Neural progenitor cell (in vitro differentiated cells): ENCODE results near the gene MAFF. TPM values are rescaled to one million over a fixed set of nuclear protein-coding genes. Genes with fewer than 3 reads are reported as not detected.
A peak's percentile ranks its signal among the peaks of the same experiment; 100 is the strongest.

Source experiments
- DNase-seq: peaks from one replicate; pipeline ENCODE4 v3.0.0-alpha.2; 2016; ENCODE audit warnings: low spot score
- H2AFZ ChIP-seq: fragments of 200-600 bp; sonication (generic); replicated peaks from 2 replicates; pipeline ENCODE4 v1.6.1; 2016; ENCODE audit warnings: antibody characterized with exemption
- H3F3A ChIP-seq: fragments of 200-600 bp; sonication (generic); 2 replicates; pipeline ENCODE4 v1.6.1; 2016; ENCODE audit warnings: antibody characterized with exemption, low read depth
- H3K27ac ChIP-seq: fragments of 200-600 bp; sonication (generic); 2 replicates; pipeline ENCODE4 v1.5.1; 2016; ENCODE audit warnings: mild to moderate bottlenecking
- H3K27me3 ChIP-seq: fragments of 200-600 bp; sonication (generic); 2 replicates; pipeline ENCODE4 v1.6.1; 2016; ENCODE audit warnings: mild to moderate bottlenecking, moderate library complexity
- H3K36me3 ChIP-seq: fragments of 200-600 bp; sonication (generic); 2 replicates; pipeline ENCODE4 v1.5.1; 2016
- H3K4me1 ChIP-seq: fragments of 200-600 bp; sonication (generic); 2 replicates; pipeline ENCODE4 v1.6.1; 2016; ENCODE audit warnings: mixed run types
- H3K4me2 ChIP-seq: fragments of 200-600 bp; sonication (generic); 2 replicates; pipeline ENCODE4 v1.6.1; 2016
- H3K4me3 ChIP-seq: fragments of 200-600 bp; sonication (generic); 2 replicates; pipeline ENCODE4 v1.5.1; 2016
- H3K79me2 ChIP-seq: fragments of 200-600 bp; sonication (generic); 2 replicates; pipeline ENCODE4 v1.6.1; 2016; ENCODE audit warnings: low read depth
- H3K9ac ChIP-seq: fragments of 200-600 bp; sonication (generic); 2 replicates; pipeline ENCODE4 v1.6.1; 2016
- H3K9me3 ChIP-seq: fragments of 200-600 bp; sonication (generic); 2 replicates; pipeline ENCODE4 v1.5.1; 2016; ENCODE audit warnings: low read depth
- H4K20me1 ChIP-seq: fragments of 200-600 bp; sonication (generic); 2 replicates; pipeline ENCODE4 v1.6.1; 2016; ENCODE audit warnings: low read depth
- H3K27ac Mint-ChIP-seq: 3 replicates; pipeline ENCODE4 v1.8.0; 2021; ENCODE audit warnings: mixed read lengths
- H3K27me3 Mint-ChIP-seq: 2 replicates; pipeline ENCODE4 v1.8.0; 2022; ENCODE audit warnings: low read depth, mild to moderate bottlenecking, inconsistent platforms, moderate library complexity, mixed read lengths; ENCODE audit not compliant: insufficient read depth
- H3K36me3 Mint-ChIP-seq: 3 replicates; pipeline ENCODE4 v1.8.0; 2021; ENCODE audit warnings: mixed read lengths
- H3K4me1 Mint-ChIP-seq: 3 replicates; pipeline ENCODE4 v1.8.0; 2021; ENCODE audit warnings: mixed read lengths
- H3K4me3 Mint-ChIP-seq: 3 replicates; pipeline ENCODE4 v1.8.0; 2021; ENCODE audit warnings: mild to moderate bottlenecking, moderate library complexity, mixed read lengths
- H3K9me3 Mint-ChIP-seq: 3 replicates; pipeline ENCODE4 v1.8.0; 2020; ENCODE audit warnings: mixed read lengths
- EZH2 ChIP-seq: fragments of 200-600 bp; sonication (generic); IDR thresholded peaks from 2 replicates; pipeline ENCODE4 v1.6.1; 2017; ENCODE audit warnings: antibody characterized with exemption, mild to moderate bottlenecking, moderate library complexity
- EZH2phosphoT487 ChIP-seq: fragments of 200-600 bp; sonication (generic); IDR thresholded peaks from 2 replicates; pipeline ENCODE4 v1.6.1; 2017; ENCODE audit warnings: antibody characterized with exemption
- total RNA-seq: library from RNA; depleted of rRNA; stranded (reverse); fragments of >200 nt; gene quantifications from 2 replicates; pipeline ENCODE4 v1.2.3, GENCODE V29; 2015; ENCODE audit warnings: low replicate concordance
- TF ChIP-seq, protein P1 (sequence below): fragments of 200-600 bp; sonication (generic); IDR thresholded peaks from 2 replicates; pipeline ENCODE4 v1.5.1; 2017; ENCODE audit warnings: antibody characterized with exemption, mild to moderate bottlenecking

MAFF gene
- total RNA-seq, 1 donor from 2014 or later = 0.90 TPM

DNA sequence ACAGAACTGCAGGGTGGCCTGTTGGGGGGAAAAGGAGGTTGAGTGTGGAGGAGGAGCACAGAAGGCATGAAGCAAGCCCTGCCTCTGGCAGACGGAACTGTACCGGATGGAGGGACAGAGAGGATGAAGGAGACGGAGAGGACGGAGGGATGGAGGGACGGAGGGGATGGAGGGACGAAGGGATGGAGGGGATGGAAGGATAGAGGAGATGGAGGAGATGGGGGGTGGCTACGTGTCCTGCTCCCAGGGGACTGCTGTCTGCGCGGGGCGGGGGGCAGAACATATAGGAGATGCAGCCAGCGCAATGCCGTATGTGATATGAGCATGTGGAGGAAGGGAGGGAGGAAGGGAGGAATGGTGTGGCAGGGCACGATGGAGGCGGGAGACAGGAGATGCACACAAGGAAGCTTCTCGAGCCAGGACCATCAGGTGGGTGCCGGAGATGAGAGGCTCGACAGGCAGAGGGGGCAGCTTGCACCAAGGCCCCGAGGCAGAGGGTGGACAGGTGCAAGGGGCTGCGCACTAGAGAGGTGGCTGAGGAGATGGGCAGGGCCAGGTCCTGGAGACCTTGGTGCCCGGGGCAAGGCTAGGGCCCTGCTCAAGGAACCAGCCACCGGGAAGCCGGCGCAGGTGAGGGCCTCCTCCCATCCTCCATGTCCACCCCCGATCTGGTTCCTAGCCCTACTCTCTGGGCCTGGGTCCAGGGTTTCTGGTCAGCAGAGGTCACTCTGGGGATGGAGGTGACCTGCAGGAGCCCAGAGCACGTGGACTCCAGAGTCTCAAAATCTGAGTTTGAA lies 25.3 kb downstream of the MAFF start:
- Mint-ChIP-seq H3K36me3 (peaks cover 18% of the 10 kb centered on the region), H3K4me3 (no peak overlapping the region), H3K4me1 (peaks cover 4% of the 10 kb centered on the region), H3K27me3 (peaks cover 6% of the 10 kb centered on the region), H3K27ac (peak overlapping the region; percentile 85), H3K9me3 (no peaks in the 10 kb centered on the region)
- Histone ChIP-seq H3K4me3 (no peak overlapping the region), H3K4me2 (no peak overlapping the region), H3K9ac (no peak overlapping the region), H3K36me3 (no peaks in the 10 kb centered on the region), H4K20me1 (peaks cover 3% of the 10 kb centered on the region), H3K9me3 (no peaks in the 10 kb centered on the region), H3K27me3 (no peaks in the 10 kb centered on the region), H3K4me1 (peaks cover 10% of the 10 kb centered on the region), H2AFZ (no peak overlapping the region), H3K79me2 (no peaks in the 10 kb centered on the region), H3F3A (no peaks in the 10 kb centered on the region), H3K27ac (no peak overlapping the region)
- no peak for TF ChIP-seq EZH2phosphoT487
- no peak for TF ChIP-seq EZH2
- TF ChIP-seq, protein P1, sequence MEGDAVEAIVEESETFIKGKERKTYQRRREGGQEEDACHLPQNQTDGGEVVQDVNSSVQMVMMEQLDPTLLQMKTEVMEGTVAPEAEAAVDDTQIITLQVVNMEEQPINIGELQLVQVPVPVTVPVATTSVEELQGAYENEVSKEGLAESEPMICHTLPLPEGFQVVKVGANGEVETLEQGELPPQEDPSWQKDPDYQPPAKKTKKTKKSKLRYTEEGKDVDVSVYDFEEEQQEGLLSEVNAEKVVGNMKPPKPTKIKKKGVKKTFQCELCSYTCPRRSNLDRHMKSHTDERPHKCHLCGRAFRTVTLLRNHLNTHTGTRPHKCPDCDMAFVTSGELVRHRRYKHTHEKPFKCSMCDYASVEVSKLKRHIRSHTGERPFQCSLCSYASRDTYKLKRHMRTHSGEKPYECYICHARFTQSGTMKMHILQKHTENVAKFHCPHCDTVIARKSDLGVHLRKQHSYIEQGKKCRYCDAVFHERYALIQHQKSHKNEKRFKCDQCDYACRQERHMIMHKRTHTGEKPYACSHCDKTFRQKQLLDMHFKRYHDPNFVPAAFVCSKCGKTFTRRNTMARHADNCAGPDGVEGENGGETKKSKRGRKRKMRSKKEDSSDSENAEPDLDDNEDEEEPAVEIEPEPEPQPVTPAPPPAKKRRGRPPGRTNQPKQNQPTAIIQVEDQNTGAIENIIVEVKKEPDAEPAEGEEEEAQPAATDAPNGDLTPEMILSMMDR = no peak
- DNase-seq = no peak

DNA sequence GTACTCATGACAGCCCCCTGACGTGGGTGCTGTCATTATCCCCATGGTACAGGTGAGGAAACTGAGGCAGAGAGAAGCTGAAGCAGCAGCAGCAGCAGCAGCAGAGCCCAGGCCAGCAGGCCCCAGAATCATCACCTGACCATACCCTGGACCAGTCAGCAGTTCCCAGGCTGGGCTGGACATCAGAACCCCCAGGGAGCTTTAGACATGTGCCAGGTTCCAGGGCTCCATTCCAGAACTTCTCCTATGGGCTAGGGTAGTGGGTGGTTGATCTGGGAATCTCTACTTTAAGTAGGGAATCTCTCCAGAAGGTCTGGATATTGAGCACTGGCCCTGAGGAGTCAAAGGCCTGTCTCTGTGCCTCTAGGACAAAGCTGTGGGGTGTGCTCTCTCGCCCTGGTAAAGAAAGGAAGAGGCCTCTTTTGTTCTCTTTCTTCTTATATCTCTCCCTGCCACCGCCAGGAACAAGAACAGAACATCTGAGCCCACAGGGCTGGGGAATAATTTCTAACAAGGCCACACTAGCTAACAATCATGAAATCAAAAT lies 26.6 kb downstream of the MAFF start:
- H3F3A ChIP-seq = no peaks in the 10 kb centered on the region
- H3K4me1 ChIP-seq = peaks cover 10% of the 10 kb centered on the region
- Mint-ChIP-seq H3K27ac (peak overlapping the region; percentile 43), H3K27me3 (peaks cover 2% of the 10 kb centered on the region), H3K4me3 (no peak overlapping the region), H3K4me1 (peaks cover 4% of the 10 kb centered on the region), H3K36me3 (peaks cover 19% of the 10 kb centered on the region), H3K9me3 (no peaks in the 10 kb centered on the region)
- no peaks in the 10 kb centered on the region for H3K27me3 ChIP-seq
- no peak for DNase-seq
- TF ChIP-seq, protein P1 = no peak
- no peak for TF ChIP-seq EZH2phosphoT487
- TF ChIP-seq EZH2 = no peak
- no peak overlapping the region for H3K4me3 ChIP-seq
- no peaks in the 10 kb centered on the region for H3K9me3 ChIP-seq
- H4K20me1 ChIP-seq = peaks cover 3% of the 10 kb centered on the region
- no peak overlapping the region for H2AFZ ChIP-seq
- H3K27ac ChIP-seq = no peak overlapping the region
- H3K9ac ChIP-seq = no peak overlapping the region
- peak overlapping the region; percentile 4 for H3K4me2 ChIP-seq
- H3K79me2 ChIP-seq = no peaks in the 10 kb centered on the region
- no peaks in the 10 kb centered on the region for H3K36me3 ChIP-seq

DNA sequence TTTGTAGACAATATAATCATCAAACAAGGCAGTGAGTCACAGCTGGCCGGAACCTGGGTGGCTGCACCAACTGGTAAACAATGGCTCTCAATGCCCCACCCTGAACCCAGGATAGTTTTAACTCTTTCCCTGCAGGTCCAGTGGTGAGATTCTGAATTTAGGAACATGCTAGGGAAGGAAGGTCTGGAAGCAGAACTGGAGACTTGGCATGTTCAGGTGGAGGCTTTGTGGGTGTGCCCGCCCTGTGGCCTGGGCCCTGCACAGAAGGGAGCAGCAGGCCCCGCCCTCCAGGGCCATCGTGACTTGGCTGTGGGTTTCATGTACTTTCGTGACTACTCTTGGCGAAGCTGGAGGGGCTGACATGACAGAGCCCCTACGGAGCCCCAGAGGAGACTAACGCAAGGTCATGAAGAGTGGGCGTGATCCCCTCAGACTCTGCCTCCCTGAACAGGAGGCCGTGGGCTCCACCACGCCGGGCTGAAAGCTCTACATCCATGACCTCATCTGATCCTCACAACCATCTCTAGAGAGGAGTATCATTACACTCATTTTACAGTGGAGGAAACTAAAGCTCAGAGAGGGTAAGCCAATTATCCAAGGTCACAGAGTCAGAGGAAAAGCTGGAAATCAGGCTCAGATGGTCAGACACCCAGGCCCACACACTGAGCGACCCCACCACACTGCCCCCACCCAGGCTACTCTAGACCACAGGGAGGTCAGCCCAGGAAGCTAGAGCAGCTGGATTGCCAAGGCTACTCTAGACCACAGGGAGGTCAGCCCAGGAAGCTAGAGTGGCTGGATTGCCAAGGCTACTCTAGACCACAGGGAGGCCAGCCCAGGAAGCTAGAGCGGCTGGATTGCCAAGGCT lies 27.3 kb downstream of the MAFF start:
- no peaks in the 10 kb centered on the region for H3K36me3 ChIP-seq

More for the DNA sequence above, 27.3 kb downstream of the MAFF start:
- Histone ChIP-seq H2AFZ (no peak overlapping the region), H3K27ac (no peak overlapping the region), H3K27me3 (no peaks in the 10 kb centered on the region), H3K4me2 (peak overlapping the region; percentile 4), H3K4me3 (no peak overlapping the region), H4K20me1 (peaks cover 3% of the 10 kb centered on the region), H3K79me2 (no peaks in the 10 kb centered on the region), H3K9me3 (no peaks in the 10 kb centered on the region), H3K4me1 (peaks cover 10% of the 10 kb centered on the region), H3K9ac (no peak overlapping the region), H3F3A (no peaks in the 10 kb centered on the region)
- Mint-ChIP-seq H3K4me1 (peaks cover 4% of the 10 kb centered on the region), H3K9me3 (no peaks in the 10 kb centered on the region), H3K4me3 (no peak overlapping the region), H3K36me3 (peaks cover 22% of the 10 kb centered on the region), H3K27ac (peak overlapping the region; percentile 43), H3K27me3 (peaks cover 1% of the 10 kb centered on the region)
- TF ChIP-seq EZH2 (no peak), EZH2phosphoT487 (no peak)
- TF ChIP-seq, protein P1 = no peak
- DNase-seq = no peak
